ENCODE results near the gene GALNT2.

Gene GALNT2

DNA sequence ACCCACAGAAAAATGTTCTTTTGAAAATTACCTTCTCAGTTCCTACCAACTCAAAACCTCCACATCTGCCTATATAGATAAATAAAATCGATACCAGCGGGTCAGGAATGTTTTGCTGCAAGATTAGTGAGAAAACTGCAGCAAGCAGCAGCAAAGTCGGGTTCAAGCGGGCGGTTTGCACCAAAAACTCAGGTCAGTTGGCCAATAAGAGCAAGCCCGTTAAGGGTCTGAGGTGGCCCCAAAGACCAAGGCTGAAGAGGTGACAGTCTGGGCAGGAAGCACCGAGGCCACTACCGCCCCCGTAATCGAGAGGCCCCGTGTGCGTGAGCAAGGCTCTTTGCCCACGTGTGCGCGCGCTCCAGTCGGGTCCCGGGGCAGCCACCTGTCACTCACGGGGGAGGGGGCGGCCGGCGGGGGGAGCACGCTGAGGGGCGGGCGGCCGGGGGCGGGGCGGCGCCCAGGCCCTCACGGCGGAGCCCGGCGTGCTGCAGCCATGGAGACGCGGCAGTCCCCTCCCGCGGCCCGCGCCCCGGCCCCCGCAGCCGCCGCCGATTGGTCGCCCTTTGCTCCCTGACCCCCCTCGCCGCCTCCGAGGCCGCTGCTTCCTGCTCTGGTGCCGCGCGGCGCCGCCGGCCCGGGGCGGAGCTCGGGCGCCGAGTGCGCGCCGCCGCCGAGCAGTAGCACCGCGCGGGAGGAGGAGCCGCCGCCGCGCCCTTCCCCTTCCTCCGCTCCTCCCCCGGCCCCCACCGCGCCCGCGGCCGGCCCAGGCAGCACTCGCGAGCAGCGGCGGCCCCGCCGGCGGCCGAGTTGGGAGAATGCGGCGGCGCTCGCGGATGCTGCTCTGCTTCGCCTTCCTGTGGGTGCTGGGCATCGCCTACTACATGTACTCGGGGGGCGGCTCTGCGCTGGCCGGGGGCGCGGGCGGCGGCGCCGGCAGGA is at the start of gene GALNT2:
TSS of gene GALNT2 (plus strand) at position 773 of the 939 bp plus-strand sequence. CDS start at position 816, 43 bp downstream.
- peak; percentile 92 for DNase-seq

GRCh38 chr1:230020451-230020850 is 46.6 kb upstream of the GALNT2 start:
- DNase-seq: no peak

DNA sequence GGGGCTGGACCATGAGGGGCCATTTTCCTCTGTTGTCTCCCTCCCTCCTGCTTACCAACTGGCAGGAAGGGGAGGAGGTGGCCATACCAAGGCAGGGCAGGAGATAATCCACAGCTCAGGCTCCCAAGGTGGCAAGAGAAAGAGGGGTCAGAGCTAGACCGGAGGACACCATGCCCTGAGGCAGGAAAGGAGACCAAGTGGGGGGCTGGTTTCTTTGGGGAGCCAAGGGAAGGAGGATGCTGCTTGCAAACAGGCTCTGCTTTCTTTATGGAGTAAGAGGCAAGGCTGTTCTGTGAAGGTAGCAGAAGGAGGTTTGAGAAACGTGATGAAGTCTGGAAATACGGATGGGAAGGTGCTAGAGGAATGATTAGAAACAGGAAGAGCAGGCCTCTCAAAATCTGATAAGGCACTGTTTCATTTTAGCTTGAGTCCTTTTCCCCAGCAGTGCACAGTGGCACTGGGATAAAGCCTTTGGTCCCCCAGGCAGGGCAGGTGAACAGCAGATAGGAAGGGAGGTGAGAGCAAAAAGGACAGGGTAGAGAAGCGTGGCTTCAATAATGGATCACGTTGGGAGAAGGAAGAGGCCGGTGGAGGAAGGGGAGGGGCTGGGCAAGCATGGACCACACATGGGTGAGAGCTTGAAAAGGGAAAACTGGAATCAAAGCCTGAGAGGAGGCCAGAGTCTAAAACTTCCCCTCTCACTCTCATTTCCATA is 44.2 kb upstream of the GALNT2 start:
- no peak for DNase-seq

GRCh38 chr1:230025686-230026085 is 41.4 kb upstream of the GALNT2 start:
- no peak for DNase-seq

DNA sequence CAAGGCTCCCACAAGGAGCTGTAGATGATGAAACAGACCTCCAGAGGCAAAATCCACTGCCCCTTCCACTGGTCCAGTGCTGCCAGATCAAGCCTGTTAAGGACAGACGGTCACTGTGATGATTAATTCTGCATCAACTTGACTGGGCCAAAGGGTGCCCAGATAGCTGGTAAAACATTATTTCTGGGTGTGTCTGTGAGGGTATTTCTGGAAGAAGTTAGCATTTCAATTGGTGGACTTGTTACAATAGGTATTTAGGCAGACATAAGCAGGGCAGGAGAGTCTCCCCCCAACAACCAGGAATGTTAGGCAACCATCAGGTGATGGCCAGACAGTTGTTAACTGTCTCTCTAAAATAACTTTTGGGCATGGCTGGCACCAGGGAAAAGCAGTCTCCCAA is 40.9 kb upstream of the GALNT2 start:
- no peak for DNase-seq

GRCh38 chr1:230026572-230026971 is 40.5 kb upstream of the GALNT2 start:
- DNase-seq: no peak

DNA sequence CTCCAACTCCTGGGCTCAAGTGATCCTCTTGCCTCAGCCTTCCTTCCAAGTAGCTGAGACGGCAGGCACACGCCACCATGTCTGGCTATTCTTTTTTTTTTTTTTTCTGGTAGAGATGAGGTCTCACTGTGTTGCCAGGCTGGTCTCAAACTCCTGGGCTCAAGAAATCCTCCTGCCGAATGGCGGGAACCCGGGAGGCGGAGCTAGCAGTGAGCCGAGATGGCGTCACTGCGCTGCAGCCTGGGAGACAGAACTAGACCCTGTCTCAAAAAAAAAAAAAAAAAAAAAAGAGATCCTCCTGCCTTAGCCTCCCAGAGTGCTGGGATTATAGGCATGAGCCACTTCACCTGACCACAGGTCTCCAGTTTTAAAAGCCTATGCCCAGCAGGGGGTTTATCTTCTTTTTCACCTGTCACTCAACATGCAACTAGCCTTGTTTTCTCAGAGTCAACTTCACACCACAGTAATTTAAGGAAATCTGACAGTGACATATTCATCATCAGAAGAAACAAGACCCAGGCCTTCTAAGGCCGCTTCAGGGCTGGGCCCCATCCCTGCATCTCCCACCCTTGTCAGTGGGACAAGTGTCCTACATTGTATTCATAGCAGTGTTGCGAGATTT is 38.3 kb upstream of the GALNT2 start:
- DNase-seq: no peak

- no peak for DNase-seq
Measured at GRCh38 chr1:230029244-230029941, 37.6 kb upstream of the GALNT2 start.

DNA sequence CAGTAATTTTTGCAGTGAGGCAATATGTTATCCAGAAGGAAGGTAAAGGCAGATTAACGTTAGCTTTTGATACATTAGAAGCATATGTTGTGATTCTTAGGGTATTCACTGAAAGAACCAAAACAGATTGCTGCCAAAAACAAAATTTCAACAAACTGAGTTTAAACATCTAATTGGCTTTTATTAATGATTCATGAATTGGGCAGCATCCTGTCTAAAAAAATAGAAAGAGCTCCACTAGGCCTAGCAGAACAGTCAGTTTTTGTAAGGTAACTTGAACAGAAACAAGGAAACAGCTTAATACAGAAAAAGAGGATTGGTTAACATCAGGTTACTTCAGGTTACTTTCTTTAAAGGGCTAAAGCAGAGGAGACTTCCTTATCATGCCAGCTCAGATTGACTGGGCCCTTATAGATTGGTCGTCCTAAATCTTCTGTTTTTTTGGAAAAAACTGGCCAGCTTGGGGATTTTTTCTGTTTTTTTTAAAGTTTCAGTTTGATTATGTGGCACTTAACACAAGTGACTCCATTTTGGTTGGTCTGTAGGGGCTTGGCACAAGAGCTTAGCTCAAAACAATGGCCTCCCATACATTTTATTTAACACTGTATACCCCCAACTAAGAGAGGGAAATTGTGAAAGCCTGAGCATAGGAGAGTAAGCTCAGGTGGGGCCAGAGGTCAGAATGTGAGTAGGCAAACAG is 36.8 kb upstream of the GALNT2 start:
- no peak for DNase-seq

DNA sequence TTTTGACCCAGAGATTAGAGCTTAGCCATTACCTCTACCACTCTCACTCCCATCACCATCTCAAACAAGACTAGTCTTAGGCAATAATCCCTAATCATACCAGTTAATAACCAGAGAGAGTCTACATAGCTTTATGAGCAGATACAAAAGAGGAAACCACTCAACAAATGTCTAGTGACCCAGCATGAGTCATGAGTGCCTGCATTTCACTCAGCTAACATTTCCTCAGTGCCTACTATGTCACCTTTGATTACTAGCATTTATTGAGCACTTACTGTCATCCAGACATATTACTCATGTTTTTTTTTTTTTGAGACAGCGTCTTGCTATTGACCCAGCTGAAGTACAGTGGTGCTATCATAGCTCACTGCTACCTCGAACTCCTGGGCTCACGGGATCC is 35.9 kb upstream of the GALNT2 start:
- no peak for DNase-seq

- no peak for DNase-seq
Measured at GRCh38 chr1:230032516-230033281, 34.3 kb upstream of the GALNT2 start.

GRCh38 chr1:230037261-230037660 is 29.8 kb upstream of the GALNT2 start:
- DNase-seq: no peak

DNA sequence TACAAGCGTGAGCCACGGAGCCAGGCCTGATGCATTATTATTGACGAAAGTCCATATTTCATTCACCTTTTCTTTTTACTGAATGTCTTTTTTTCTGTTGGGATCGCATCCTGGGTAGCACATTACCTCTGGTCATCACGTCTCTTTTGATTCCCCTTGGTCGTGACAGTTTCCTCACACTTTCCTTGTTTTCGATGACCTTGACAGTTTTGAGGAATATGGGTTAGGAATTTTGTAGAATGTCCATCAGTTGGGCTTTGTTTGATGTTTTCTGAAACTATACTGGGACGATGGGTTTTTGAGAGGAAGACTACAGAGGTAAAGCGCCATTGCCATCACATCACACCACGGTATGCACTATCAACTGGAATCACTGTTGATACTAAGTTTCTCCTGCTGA is 26.6 kb upstream of the GALNT2 start:
- no peak for DNase-seq

DNA sequence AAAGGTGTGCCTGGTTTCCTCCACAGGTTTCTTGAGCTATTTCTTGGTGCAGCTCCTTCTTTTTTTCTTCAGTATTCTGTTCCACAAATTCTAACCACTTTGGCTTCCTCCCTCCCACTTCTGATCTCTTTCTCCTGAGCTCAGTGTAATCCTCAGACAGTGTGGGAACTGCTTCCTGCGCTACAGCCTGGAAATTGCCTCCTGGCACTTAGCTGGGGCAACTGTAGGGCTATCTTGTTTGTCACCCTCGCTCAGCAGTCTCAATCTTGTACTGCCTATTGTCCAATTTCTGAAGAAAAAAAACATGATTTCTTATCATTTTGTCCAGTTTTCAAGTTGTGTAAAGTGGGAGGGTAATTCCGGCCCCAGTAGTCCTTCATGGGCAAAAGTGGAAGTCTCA is 24.0 kb upstream of the GALNT2 start:
- DNase-seq: no peak

- DNase-seq: no peak
Measured at GRCh38 chr1:230044729-230045128, 22.3 kb upstream of the GALNT2 start.

DNA sequence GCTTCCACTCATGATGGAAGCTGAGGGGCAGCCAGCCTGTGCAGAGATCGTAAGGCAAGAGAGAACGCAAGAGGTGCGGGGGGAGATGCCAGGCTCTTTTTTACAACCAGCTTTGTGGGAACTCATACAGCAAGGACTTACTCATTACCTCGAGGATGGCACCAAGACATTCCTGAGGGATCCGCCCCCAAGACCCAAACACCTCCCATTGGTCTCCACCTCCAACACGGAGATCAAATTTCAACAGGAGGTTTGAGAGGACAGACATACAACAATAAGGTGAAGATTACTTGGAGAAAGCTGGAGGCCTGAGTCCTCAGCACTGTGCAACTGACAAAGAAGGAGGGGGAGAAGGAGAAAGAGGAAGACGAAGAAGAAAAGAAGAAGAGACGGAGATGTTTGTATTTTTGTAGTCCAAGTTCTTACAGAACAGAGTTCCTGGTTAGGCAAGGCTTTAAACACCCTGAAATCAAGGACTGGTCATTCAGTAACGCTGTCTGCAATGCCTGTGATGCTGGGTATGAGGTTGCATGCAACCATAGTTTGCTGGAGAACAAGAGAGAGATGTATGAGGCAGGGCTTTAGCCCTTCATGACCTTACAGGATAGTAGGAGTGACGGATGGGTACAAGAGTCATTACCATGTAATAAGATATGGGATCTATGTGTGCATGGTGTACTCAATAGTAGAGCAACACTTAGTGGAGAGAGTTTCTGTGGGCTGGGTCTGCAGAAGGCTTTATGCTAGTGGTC is 19.7 kb upstream of the GALNT2 start:
- DNase-seq: no peak

GRCh38 chr1:230048322-230048721 is 18.7 kb upstream of the GALNT2 start:
- DNase-seq: no peak

DNA sequence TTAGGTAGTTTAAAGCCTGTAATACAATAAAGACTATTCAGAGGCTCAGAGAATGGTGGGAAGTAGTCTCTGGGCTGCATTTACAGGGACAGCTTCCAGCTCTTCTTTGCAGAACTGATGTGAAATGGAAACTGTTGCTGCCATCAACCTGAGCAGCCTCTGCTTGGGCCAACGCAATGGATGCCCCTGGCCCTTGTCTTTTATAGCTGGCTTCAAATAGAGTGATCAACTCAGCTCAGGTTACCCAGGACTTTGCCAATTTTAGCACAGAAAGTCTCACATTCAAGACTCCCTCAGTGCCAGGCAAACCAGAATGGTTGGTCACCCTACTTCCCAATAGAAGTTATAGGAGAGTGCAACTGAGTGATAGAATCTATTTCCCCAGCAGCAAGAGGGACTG is 18.1 kb upstream of the GALNT2 start:
- no peak for DNase-seq

DNA sequence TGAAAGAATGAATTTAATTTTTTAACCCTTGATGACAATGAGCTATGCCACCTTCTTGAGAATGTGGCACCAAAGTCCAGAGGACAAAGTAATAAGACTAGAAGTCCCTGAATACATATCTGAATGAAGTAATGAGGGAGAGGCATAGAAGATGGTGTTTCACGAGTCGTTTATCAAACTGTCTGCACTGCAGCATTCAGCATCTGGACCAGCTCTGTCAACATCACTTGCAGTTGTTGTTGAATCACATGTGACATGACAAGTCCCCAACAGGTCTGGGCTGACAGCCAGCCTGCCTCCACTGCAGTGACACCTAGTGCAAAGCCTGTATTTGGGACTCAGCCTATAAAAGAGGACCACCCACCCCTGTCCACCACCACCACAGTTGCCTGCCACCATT is 17.3 kb upstream of the GALNT2 start:
- DNase-seq: no peak

DNA sequence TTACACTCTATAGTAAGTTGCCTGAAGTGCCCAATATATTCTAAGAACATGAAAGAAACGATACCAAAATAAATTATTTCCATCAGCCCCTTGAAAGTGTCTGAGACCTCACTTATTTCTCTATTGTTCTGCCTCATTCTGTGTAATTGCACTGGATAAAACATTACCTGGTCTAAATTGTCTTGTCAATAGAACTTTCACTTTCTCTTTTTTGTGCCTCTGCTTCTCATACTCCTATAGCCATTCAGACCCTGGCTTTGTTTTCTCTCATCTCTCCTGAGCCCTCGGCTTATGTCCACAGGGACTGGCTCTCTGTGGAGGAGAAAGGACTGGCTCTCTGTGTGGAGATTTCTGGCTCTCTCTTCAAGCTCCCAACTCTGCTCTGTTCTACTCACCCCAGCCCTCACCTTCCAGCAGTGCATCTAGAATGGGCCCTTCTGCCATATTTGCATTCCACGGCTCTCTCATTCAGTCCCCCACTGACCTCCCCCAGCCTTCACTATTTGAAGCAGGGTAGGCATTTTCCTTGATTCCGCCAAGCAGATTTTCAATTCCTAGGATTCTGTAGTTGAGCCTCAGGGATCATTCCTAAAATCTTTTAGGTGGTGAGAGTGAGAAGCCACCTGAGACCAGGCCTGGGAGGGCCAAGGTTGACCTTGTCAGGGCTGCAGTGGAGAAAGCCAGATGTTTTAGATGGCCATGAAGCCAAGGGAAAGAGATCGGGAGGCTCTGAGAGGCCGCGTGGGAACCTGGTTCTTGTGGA is 15.9 kb upstream of the GALNT2 start:
- no peak for DNase-seq

Measured in CD4-positive, alpha-beta T cell treated with Interleukin-10 for 1 hour (primary cell).